T-cell (primary cell): Measurements from ENCODE around the gene ABHD6. TPM values are rescaled to one million over a fixed set of nuclear protein-coding genes. Genes with fewer than 3 reads are reported as not detected.

Source experiments
- ATAC-seq, 4 experiments: fragments of 200-7000 bp in 3 of 4; fragments of 150-1000 bp in 1 of 4; cut with Tn5 transposase; replicated peaks in 1 of 4; 1 replicate in 3 of 4; 2 replicates in 1 of 4; pipeline ENCODE4 v1.10.0; 2021; ENCODE audit warnings: moderate library complexity in 3 of 4, mild to moderate bottlenecking in 2 of 4, moderate number of reproducible peaks in 1 of 4
- CTCF ChIA-PET, 2 donors: fragments of 300-600 bp; sonication (Branson Sonifier 250); formaldehyde crosslinking; loops; one replicate each; lab custom pipeline; 2022; ENCODE audit warnings: antibody characterized with exemption in 2 of 2; lab: Charles Lee
- POLR2A ChIA-PET, 2 donors: fragments of 300-600 bp; sonication (Branson Sonifier 250); formaldehyde crosslinking; loops; one replicate each; lab custom pipeline; 2022; ENCODE audit warnings: antibody characterized with exemption in 2 of 2; lab: Charles Lee
- DNase-seq, 35 experiments: peaks; one replicate each; pipeline versions ENCODE4 v3.0.0 to v3.0.0-alpha.2; 2013 to 2023
- H3K27ac ChIP-seq: one replicate; pipeline ENCODE4 v1.5.1; 2013; ENCODE audit warnings: low read length
- H3K27me3 ChIP-seq, 2 experiments: replicated peaks in 1 of 2; 1 replicate in 1 of 2; 2 replicates in 1 of 2; pipeline versions ENCODE4 v1.6.1 to v1.7.0; 2013; ENCODE audit warnings: low read length in 1 of 2, mixed read lengths in 1 of 2; ENCODE audit not compliant: control insufficient read depth in 2 of 2, insufficient read depth in 2 of 2; ENCODE audit errors: extremely low read depth in 1 of 2
- H3K36me3 ChIP-seq, 2 donors: 1 replicate in 1 of 2; 2 replicates in 1 of 2; pipeline versions ENCODE4 v1.6.1 to v1.7.0; 2013; ENCODE audit warnings: low read length in 1 of 2; ENCODE audit not compliant: control insufficient read depth in 2 of 2, insufficient read depth in 1 of 2; ENCODE audit errors: extremely low read depth in 1 of 2
- H3K4me1 ChIP-seq, 2 experiments: 1 replicate in 1 of 2; 2 replicates in 1 of 2; pipeline versions ENCODE4 v1.6.1 to v1.7.0; 2013; ENCODE audit warnings: low read length in 2 of 2, mixed read lengths in 1 of 2; ENCODE audit not compliant: insufficient read depth in 2 of 2, control insufficient read depth in 1 of 2; ENCODE audit errors: extremely low read depth in 1 of 2
- H3K4me3 ChIP-seq, 2 donors: 1 replicate in 1 of 2; 2 replicates in 1 of 2; pipeline versions ENCODE4 v1.5.1 to v1.7.0; 2013; ENCODE audit warnings: mild to moderate bottlenecking in 2 of 2, low read length in 1 of 2, moderate library complexity in 1 of 2; ENCODE audit not compliant: control insufficient read depth in 1 of 2; ENCODE audit errors: extremely low read depth in 1 of 2
- H3K9me3 ChIP-seq: 2 replicates; pipeline ENCODE4 v1.7.0; 2013
- H3K27ac Mint-ChIP-seq, 2 donors: one replicate each; pipeline ENCODE4 v1.8.0; 2020 to 2021; ENCODE audit warnings: mild to moderate bottlenecking in 2 of 2, mixed read lengths in 2 of 2
- H3K27me3 Mint-ChIP-seq, 2 donors: one replicate each; pipeline ENCODE4 v1.8.0; 2021 to 2022; ENCODE audit warnings: mixed read lengths in 2 of 2
- H3K36me3 Mint-ChIP-seq: one replicate; pipeline ENCODE4 v1.8.0; 2021; ENCODE audit warnings: mixed read lengths
- H3K4me1 Mint-ChIP-seq, 3 donors: one replicate each; pipeline ENCODE4 v1.8.0; 2020 to 2022; ENCODE audit warnings: mixed read lengths in 3 of 3, mild to moderate bottlenecking in 1 of 3
- H3K4me3 Mint-ChIP-seq, 3 donors: one replicate each; pipeline ENCODE4 v1.8.0; 2020 to 2022; ENCODE audit warnings: mild to moderate bottlenecking in 3 of 3, mixed read lengths in 3 of 3, moderate library complexity in 3 of 3
- H3K9me3 Mint-ChIP-seq, 3 donors: one replicate each; pipeline ENCODE4 v1.8.0; 2020 to 2022; ENCODE audit warnings: mixed read lengths in 3 of 3
- WGBS: methylation state at CpG from one replicate; pipeline ENCODE4 v1.1.5; 2013; ENCODE audit warnings: missing lambda C conversion rate; ENCODE audit not compliant: insufficient coverage; 5-methylcytosine and 5-hydroxymethylcytosine counted together
- total RNA-seq, 35 experiments: library from RNA in 6 of 35; stranded (reverse) in 6 of 35; fragments of 120-200 nt in 1 of 35; gene quantifications; one replicate each; pipeline versions ENCODE4 v1.2.1 to v1.2.4 and lab custom pipeline; 2013 to 2026

The ABHD6 gene
- total RNA-seq, 5 donors from 2014 or later (not counting 1 experiment from before 2014, with no cell fraction given): 3.9 to 7.0 (median 5.5) TPM

GRCh38 chr3:58190882-58191281 is 46.7 kb upstream of the ABHD6 start:
- Histone ChIP-seq H3K9me3 (no peaks in the 10 kb centered on the region), H3K36me3 (no peaks in the 10 kb centered on the region), H3K4me1 (peaks cover 0 to 5% of the 10 kb centered on the region in 2 experiments), H3K27ac (no peak overlapping the region), H3K4me3 (no peak overlapping the region), H3K27me3 (peaks cover 0 to 2% of the 10 kb centered on the region in 2 experiments)
- H3K27me3 Mint-ChIP-seq: no peaks in the 10 kb centered on the region
- H3K36me3 Mint-ChIP-seq: no peaks in the 10 kb centered on the region
- H3K9me3 Mint-ChIP-seq: no peaks in the 10 kb centered on the region
- no peak overlapping the region for H3K27ac Mint-ChIP-seq
- no peak for ATAC-seq
- 83% methylated on average over 2 of the region's 4 CpGs for WGBS
- CTCF ChIA-PET: interaction anchor here in 1 of 2 donors (0.7 kb wide), 1 partner anchor 20 kb away, joined by 3 read pairs; the partner anchor contains the start of gene DNASE1L3
- POLR2A ChIA-PET: no interaction called here
- DNase-seq: no peak
- H3K4me3 Mint-ChIP-seq: no peak overlapping the region
- H3K4me1 Mint-ChIP-seq: peaks cover 0 to 2% (median 2%) of the 10 kb centered on the region in 3 donors

DNA sequence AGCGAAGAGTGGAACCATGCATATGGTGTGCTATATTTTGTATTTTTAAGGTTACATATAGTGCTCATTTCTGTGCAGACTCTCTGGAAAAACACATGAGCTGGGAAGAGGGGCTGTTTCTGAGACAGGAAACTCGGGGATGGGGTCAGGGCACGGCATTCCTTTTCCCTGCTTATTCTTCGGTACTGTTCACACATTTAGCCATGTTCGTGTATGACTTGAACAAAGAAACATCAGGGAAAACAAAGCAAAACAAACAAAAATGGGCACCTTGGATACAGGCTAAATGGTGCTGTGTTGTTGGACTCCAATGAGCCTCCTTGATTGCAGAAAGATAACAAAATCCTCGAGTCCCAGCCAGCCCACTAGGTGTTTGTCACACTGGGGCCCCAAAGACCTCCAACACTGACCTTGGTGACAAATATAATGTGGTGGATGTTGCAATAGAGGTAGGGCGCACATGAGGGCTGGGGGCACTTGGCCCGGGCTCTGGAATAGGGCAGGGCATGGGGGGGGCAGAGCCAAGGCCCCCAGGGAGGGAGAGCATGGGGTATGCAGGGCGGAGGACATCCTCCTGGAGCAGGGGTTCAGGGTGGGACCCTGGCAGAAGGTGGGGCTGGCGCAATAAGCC is 46.1 kb upstream of the ABHD6 start:
- Histone ChIP-seq H3K27ac (no peak overlapping the region), H3K9me3 (no peaks in the 10 kb centered on the region), H3K4me1 (peaks cover 0 to 5% of the 10 kb centered on the region in 2 experiments), H3K4me3 (no peak overlapping the region), H3K27me3 (peaks cover 0 to 2% of the 10 kb centered on the region in 2 experiments), H3K36me3 (no peaks in the 10 kb centered on the region)
- Mint-ChIP-seq H3K27me3 (no peaks in the 10 kb centered on the region), H3K27ac (no peak overlapping the region), H3K4me3 (no peak overlapping the region), H3K4me1 (peaks cover 0 to 2% (median 2%) of the 10 kb centered on the region in 3 donors), H3K36me3 (no peaks in the 10 kb centered on the region), H3K9me3 (no peaks in the 10 kb centered on the region)
- ATAC-seq (no peak), DNase-seq (no peak)
- CTCF ChIA-PET: interaction anchor here in 1 of 2 donors (0.6 kb wide), 1 partner anchor 221 kb away, joined by 3 read pairs; no protein-coding TSS in a partner anchor
- POLR2A ChIA-PET: no interaction called here
- 70% methylated on average over 7 of the region's 10 CpGs for WGBS

DNA sequence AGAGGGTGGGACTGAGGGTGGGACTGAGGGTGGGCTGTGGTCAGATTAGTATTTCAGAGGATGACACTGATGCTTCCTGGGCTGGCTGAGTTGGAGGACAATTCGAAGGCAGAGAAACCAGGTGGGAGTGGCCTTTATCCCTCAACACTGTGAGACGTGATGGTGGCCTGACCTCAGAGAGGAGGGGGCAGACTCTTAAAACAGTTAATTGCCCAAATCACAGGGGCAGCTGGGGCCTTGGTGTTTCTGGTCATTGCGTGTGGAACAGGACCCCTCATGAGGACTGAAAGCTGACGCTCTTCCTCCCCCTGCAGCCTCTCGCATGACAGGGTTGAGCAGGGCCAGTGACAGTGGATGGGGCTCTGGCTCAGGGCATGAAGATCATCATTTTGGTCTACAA is 45.5 kb upstream of the ABHD6 start:
- Mint-ChIP-seq H3K27me3 (no peaks in the 10 kb centered on the region), H3K4me1 (peaks cover 0 to 2% (median 2%) of the 10 kb centered on the region in 3 donors), H3K9me3 (no peaks in the 10 kb centered on the region), H3K4me3 (no peak overlapping the region), H3K27ac (no peak overlapping the region), H3K36me3 (no peaks in the 10 kb centered on the region)
- Histone ChIP-seq H3K4me1 (peaks cover 0 to 5% of the 10 kb centered on the region in 2 experiments), H3K4me3 (no peak overlapping the region), H3K36me3 (no peaks in the 10 kb centered on the region), H3K9me3 (no peaks in the 10 kb centered on the region), H3K27ac (no peak overlapping the region), H3K27me3 (peaks cover 0 to 2% of the 10 kb centered on the region in 2 experiments)
- 53% methylated on average over 2 of the region's 5 CpGs for WGBS
- POLR2A ChIA-PET: no interaction called here
- CTCF ChIA-PET: interaction anchor here (0.6 kb wide), 2 partner anchors 221 to 391 kb away, joined by 3 read pairs; no protein-coding TSS in a partner anchor
- DNase-seq: no peak
- ATAC-seq: no peak

GRCh38 chr3:58193682-58194407 is 43.7 kb upstream of the ABHD6 start:
- 100% methylated on average over 3 of the region's 12 CpGs for WGBS
- Mint-ChIP-seq H3K27ac (no peak overlapping the region), H3K4me3 (no peak overlapping the region), H3K27me3 (no peaks in the 10 kb centered on the region), H3K9me3 (no peaks in the 10 kb centered on the region), H3K36me3 (no peaks in the 10 kb centered on the region), H3K4me1 (no peaks in the 10 kb centered on the region)
- no peak overlapping the region for H3K27ac ChIP-seq
- POLR2A ChIA-PET: no interaction called here
- CTCF ChIA-PET: no interaction called here
- H3K27me3 ChIP-seq: peaks cover 0 to 2% of the 10 kb centered on the region in 2 experiments
- H3K9me3 ChIP-seq: no peaks in the 10 kb centered on the region
- no peak overlapping the region for H3K4me3 ChIP-seq
- no peaks in the 10 kb centered on the region for H3K36me3 ChIP-seq
- no peak for DNase-seq
- ATAC-seq: no peak
- H3K4me1 ChIP-seq: no peaks in the 10 kb centered on the region

DNA sequence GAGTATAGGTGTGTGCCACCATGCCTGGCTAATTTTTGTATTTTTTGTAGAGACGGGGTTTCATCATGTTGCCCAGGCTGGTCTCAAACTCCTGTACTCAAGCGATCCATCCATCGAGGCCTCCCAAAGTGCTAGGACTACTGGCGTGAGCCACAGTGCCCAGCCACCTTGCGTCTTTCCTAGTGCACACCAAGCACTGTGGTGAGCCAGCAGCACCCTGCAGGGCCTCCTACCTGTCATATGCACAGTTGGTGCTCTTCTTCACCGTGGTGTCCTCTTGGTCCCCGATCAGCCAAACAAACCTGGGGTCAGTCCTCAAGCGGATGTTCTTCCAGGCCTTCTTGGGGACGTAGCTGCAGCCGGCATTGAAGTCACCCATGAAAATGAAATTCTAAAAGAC is 40.0 kb upstream of the ABHD6 start:
- POLR2A ChIA-PET: no interaction called here
- WGBS: 92% methylated on average over 10 of the region's 10 CpGs
- Mint-ChIP-seq H3K9me3 (peaks cover 0 to 5% (median 0%) of the 10 kb centered on the region in 3 donors), H3K4me3 (no peak overlapping the region), H3K36me3 (no peaks in the 10 kb centered on the region), H3K27me3 (peaks cover 0 to 8% of the 10 kb centered on the region in 2 donors), H3K4me1 (peaks cover 2 to 10% (median 8%) of the 10 kb centered on the region in 3 donors), H3K27ac (no peak overlapping the region)
- peaks cover 0 to 4% of the 10 kb centered on the region in 2 experiments for H3K4me1 ChIP-seq
- DNase-seq (no peak), ATAC-seq (no peak)
- no peaks in the 10 kb centered on the region for H3K9me3 ChIP-seq
- H3K27ac ChIP-seq: no peak overlapping the region
- H3K4me3 ChIP-seq: no peak overlapping the region
- H3K36me3 ChIP-seq: no peaks in the 10 kb centered on the region
- peaks cover 0 to 8% of the 10 kb centered on the region in 2 experiments for H3K27me3 ChIP-seq
- CTCF ChIA-PET: interaction anchor here in 1 of 2 donors (0.6 kb wide), 1 partner anchor 19 kb away, joined by 10 read pairs; no protein-coding TSS in a partner anchor

DNA sequence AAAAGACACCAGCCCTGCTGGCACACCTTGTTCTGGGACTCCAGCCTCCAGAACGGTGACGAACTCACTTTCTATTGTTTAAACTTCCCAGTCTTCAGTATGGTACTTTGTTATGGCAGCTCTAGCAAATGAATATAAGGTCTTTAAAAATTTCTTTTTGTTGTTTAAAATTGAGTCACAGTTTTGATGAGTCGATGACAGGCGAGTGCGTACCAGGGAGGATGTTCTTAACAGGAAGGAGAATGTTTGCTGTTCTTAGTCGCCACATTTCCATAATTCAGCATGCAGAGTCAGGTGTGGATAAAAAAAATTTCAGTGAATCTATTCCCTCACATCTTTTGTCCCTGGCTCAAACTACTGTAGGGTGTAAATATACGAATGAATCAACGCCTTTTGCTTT is 39.2 kb upstream of the ABHD6 start:
- Histone ChIP-seq H3K27me3 (peaks cover 0 to 14% of the 10 kb centered on the region in 2 experiments), H3K9me3 (no peaks in the 10 kb centered on the region), H3K4me1 (peaks cover 0 to 4% of the 10 kb centered on the region in 2 experiments), H3K4me3 (no peak overlapping the region), H3K27ac (no peak overlapping the region), H3K36me3 (no peaks in the 10 kb centered on the region)
- no peaks in the 10 kb centered on the region for H3K36me3 Mint-ChIP-seq
- peaks cover 0 to 5% (median 2%) of the 10 kb centered on the region in 3 donors for H3K9me3 Mint-ChIP-seq
- no peak overlapping the region for H3K4me3 Mint-ChIP-seq
- CTCF ChIA-PET: interaction anchor here in 1 of 2 donors (0.6 kb wide), 1 partner anchor 19 kb away, joined by 10 read pairs; no protein-coding TSS in a partner anchor
- DNase-seq: no peak
- no CpG with 5 or more reads among the region's 8 CpGs for WGBS
- H3K27me3 Mint-ChIP-seq: peaks cover 5 to 16% of the 10 kb centered on the region in 2 donors
- ATAC-seq: no peak
- POLR2A ChIA-PET: no interaction called here
- peaks cover 2 to 12% (median 8%) of the 10 kb centered on the region in 3 donors for H3K4me1 Mint-ChIP-seq
- H3K27ac Mint-ChIP-seq: no peak overlapping the region
